Hepatocyte (in vitro differentiated cells): ENCODE results near the gene TMCO4.

Experiments
- CTCF ChIP-seq: fragments of 200-600 bp; sonication (generic); IDR thresholded peaks from 2 replicates; pipeline ENCODE4 v1.5.1; 2016; ENCODE audit warnings: antibody characterized with exemption, mild to moderate bottlenecking; ENCODE audit not compliant: poor library complexity
- EZH2phosphoT487 ChIP-seq: fragments of 200-600 bp; sonication (generic); IDR thresholded peaks from one replicate; pipeline ENCODE4 v1.6.1; 2018; ENCODE audit warnings: antibody characterized with exemption, mild to moderate bottlenecking, low read depth, moderate library complexity; ENCODE audit not compliant: unreplicated experiment, severe bottlenecking

GRCh38 chr1:19704247-19705113 is 95.2 kb downstream of the TMCO4 start:
- TF ChIP-seq CTCF (peak; percentile 90), EZH2phosphoT487 (no peak)
